DMS114 treated with DMSO at 0.1 percent for 48 hours (cell line): ENCODE measurements around the gene PTGFRN.

ENCODE experiments used
- DNase-seq: peaks from one replicate; lab custom pipeline; 2025; ENCODE audit not compliant: unreplicated experiment; lab: John Stamatoyannopoulos, UW

Gene PTGFRN

GRCh38 chr1:116887212-116887611 lies 22.5 kb upstream of the PTGFRN start:
- DNase-seq: no peak

GRCh38 chr1:116889380-116889779 lies 20.3 kb upstream of the PTGFRN start:
- no peak for DNase-seq

- no peak for DNase-seq
Observed at GRCh38 chr1:116891396-116892079, 18.2 kb upstream of the PTGFRN start.

GRCh38 chr1:116895073-116895472 lies 14.6 kb upstream of the PTGFRN start:
- DNase-seq: no peak

GRCh38 chr1:116899529-116899928 lies 10.2 kb upstream of the PTGFRN start:
- no peak for DNase-seq

GRCh38 chr1:116900471-116901365 lies 9.0 kb upstream of the PTGFRN start:
- DNase-seq: no peak

- DNase-seq: no peak
Observed at GRCh38 chr1:116902027-116902426, 7.7 kb upstream of the PTGFRN start.

- DNase-seq: no peak
Observed at GRCh38 chr1:116902723-116903383, 6.9 kb upstream of the PTGFRN start.

- DNase-seq: no peak
Observed at GRCh38 chr1:116904791-116905320, 4.9 kb upstream of the PTGFRN start.

GRCh38 chr1:116906812-116907211 lies 2.9 kb upstream of the PTGFRN start:
- no peak for DNase-seq

GRCh38 chr1:116907351-116907750 lies 2.4 kb upstream of the PTGFRN start:
- no peak for DNase-seq

- no peak for DNase-seq
Observed at GRCh38 chr1:116908266-116908665, 1.4 kb upstream of the PTGFRN start.

- no peak for DNase-seq
Observed at GRCh38 chr1:116908820-116909511, 750 bp upstream of the PTGFRN start.

- DNase-seq: no peak
Observed at GRCh38 chr1:116910379-116911187, 867 bp downstream of the PTGFRN start.

GRCh38 chr1:116911188-116911553 lies 1.5 kb downstream of the PTGFRN start:
- DNase-seq: no peak

- no peak for DNase-seq
Observed at GRCh38 chr1:116911779-116912469, 2.2 kb downstream of the PTGFRN start.

- DNase-seq: no peak
Observed at GRCh38 chr1:116912846-116913245, 3.1 kb downstream of the PTGFRN start.

GRCh38 chr1:116913941-116914340 lies 4.2 kb downstream of the PTGFRN start:
- no peak for DNase-seq

- DNase-seq: no peak
Observed at GRCh38 chr1:116914667-116915066, 5.0 kb downstream of the PTGFRN start.
